HCT116 (cell line): Measurements from ENCODE around the gene CMC2. TPM values are rescaled to one million over a fixed set of nuclear protein-coding genes. Genes with fewer than 3 reads are reported as not detected.

ENCODE experiments used
- ATAC-seq: fragments of 200-7000 bp; cut with Tn5 transposase; 2 replicates; pipeline ENCODE4 v1.9.1; 2020; ENCODE audit warnings: mild to moderate bottlenecking, moderate library complexity
- BruUV-seq: library from RNA; stranded (reverse); fragments of 400-500 nt; replicated peaks from 2 replicates; lab custom pipeline; 2021; lab: Mats Ljungman, UMichigan
- CTCF ChIA-PET: fragments of 300-600 bp; sonication (Branson Sonifier 250); formaldehyde crosslinking; loops from one replicate; lab custom pipeline; 2021; ENCODE audit warnings: antibody characterized with exemption; lab: Charles Lee
- POLR2A ChIA-PET: fragments of 300-600, 350-600 bp; sonication (Branson Sonifier 250); formaldehyde crosslinking; loops from one replicate; lab custom pipeline; 2021; ENCODE audit warnings: antibody characterized with exemption; lab: Charles Lee
- RAD21 ChIA-PET, 2 experiments: fragments of 300-600 bp; sonication (Branson Sonifier 250); formaldehyde crosslinking; loops; one replicate each; lab custom pipeline; 2023; ENCODE audit warnings: low total read pairs in 2 of 2; ENCODE audit not compliant: uncharacterized antibody in 2 of 2, unreplicated experiment in 2 of 2, low non-redundant PET in 1 of 2; lab: Charles Lee
- DNase-seq: peaks from one replicate; pipeline ENCODE4 v3.0.0-alpha.2; 2010; ENCODE audit warnings: low read depth, low spot score
- H2AFZ ChIP-seq: fragments of 200-600 bp; shearing (Covaris generic), sonication (generic); 2 replicates; pipeline ENCODE4 v1.6.1; 2017; ENCODE audit warnings: low read depth, mixed run types, mixed read lengths, antibody characterized with exemption, low read length; ENCODE audit not compliant: poor library complexity, severe bottlenecking
- H3K27ac ChIP-seq: 2 replicates; pipeline ENCODE4 v1.5.1; 2012; ENCODE audit warnings: low read depth, low read length
- H3K27me3 ChIP-seq: fragments of 200-600 bp; sonication (generic); 2 replicates; pipeline ENCODE4 v1.6.1; 2016; ENCODE audit warnings: mixed run types, low read length, mixed read lengths; ENCODE audit not compliant: insufficient read depth
- H3K36me3 ChIP-seq, 2 experiments: fragments of 200-500 bp in 1 of 2; fragments of 200-600 bp in 1 of 2; sonication (Bioruptor generic) in 1 of 2; sonication (generic) in 1 of 2; 2 replicates each; pipeline versions ENCODE4 v1.5.1 to v1.6.1; 2014 to 2016; ENCODE audit warnings: low read length in 2 of 2, inconsistent platforms in 1 of 2, mixed read lengths in 1 of 2, mixed run types in 1 of 2; ENCODE audit not compliant: insufficient read depth in 2 of 2, control insufficient read depth in 1 of 2
- H3K4me1 ChIP-seq, 2 experiments: fragments of 200-600 bp in 1 of 2; sonication (generic) in 1 of 2; 2 replicates each; pipeline versions ENCODE4 v1.5.1 to v1.6.1; 2012 to 2017; ENCODE audit warnings: low read length in 2 of 2, inconsistent platforms in 1 of 2, mild to moderate bottlenecking in 1 of 2, mixed read lengths in 1 of 2, mixed run types in 1 of 2, moderate library complexity in 1 of 2; ENCODE audit not compliant: insufficient read depth in 2 of 2, control insufficient read depth in 1 of 2
- H3K4me2 ChIP-seq: fragments of 200-600 bp; sonication (generic); 2 replicates; pipeline ENCODE4 v1.6.1; 2017; ENCODE audit warnings: mixed run types, low read length, mixed read lengths
- H3K4me3 ChIP-seq, 2 experiments: fragments of 200-600 bp in 1 of 2; sonication (generic) in 1 of 2; replicated peaks in 1 of 2; 2 replicates each; pipeline ENCODE4 v1.5.1; 2011 to 2016; ENCODE audit warnings: low read length in 2 of 2, control low read depth in 1 of 2, low read depth in 1 of 2, mild to moderate bottlenecking in 1 of 2, mixed read lengths in 1 of 2, mixed run types in 1 of 2
- H3K79me2 ChIP-seq: fragments of 200-600 bp; sonication (generic); 2 replicates; pipeline ENCODE4 v1.6.1; 2017; ENCODE audit warnings: mild to moderate bottlenecking, mixed run types, low read length, moderate library complexity, mixed read lengths; ENCODE audit not compliant: insufficient read depth
- H3K9ac ChIP-seq: fragments of 200-600 bp; sonication (generic); 2 replicates; pipeline ENCODE4 v1.6.1; 2016; ENCODE audit warnings: low read length, mixed read lengths
- H3K9me2 ChIP-seq: fragments of 200-600 bp; sonication (generic), shearing (Covaris generic); 2 replicates; pipeline ENCODE4 v1.6.1; 2017; ENCODE audit warnings: mixed run types, mild to moderate bottlenecking, moderate library complexity; ENCODE audit not compliant: insufficient read depth
- H3K9me3 ChIP-seq, 2 experiments: fragments of 200-500 bp in 1 of 2; fragments of 200-600 bp in 1 of 2; sonication (Bioruptor generic) in 1 of 2; sonication (generic) in 1 of 2; 2 replicates each; pipeline ENCODE4 v1.6.1; 2014 to 2017; ENCODE audit warnings: low read length in 2 of 2, mixed read lengths in 2 of 2, inconsistent platforms in 1 of 2, low read depth in 1 of 2, mild to moderate bottlenecking in 1 of 2, mixed run types in 1 of 2, moderate library complexity in 1 of 2; ENCODE audit not compliant: control insufficient read depth in 1 of 2, insufficient read depth in 1 of 2
- H4K20me1 ChIP-seq: fragments of 200-600 bp; sonication (generic), shearing (Covaris generic); 2 replicates; pipeline ENCODE4 v1.6.1; 2017; ENCODE audit warnings: mixed run types, mild to moderate bottlenecking, moderate library complexity; ENCODE audit not compliant: insufficient read depth
- CBX3 ChIP-seq: IDR thresholded peaks from 2 replicates; pipeline ENCODE4 v1.6.1; 2012; ENCODE audit warnings: low read depth
- EZH2 ChIP-seq: fragments of 200-600 bp; sonication (generic); IDR thresholded peaks from 2 replicates; pipeline ENCODE4 v1.6.1; 2017; ENCODE audit warnings: antibody characterized with exemption, mixed run types
- POLR2A ChIP-seq: IDR thresholded peaks from 2 replicates; pipeline ENCODE4 v1.7.0; 2011; ENCODE audit warnings: borderline replicate concordance; ENCODE audit not compliant: insufficient read depth, insufficient read length; ENCODE audit errors: extremely low read depth
- RAD21 ChIP-seq: IDR thresholded peaks from 2 replicates; pipeline ENCODE4 v1.6.1; 2012; ENCODE audit warnings: low read depth, mild to moderate bottlenecking
- REST ChIP-seq: IDR thresholded peaks from 2 replicates; pipeline ENCODE4 v1.6.1; 2012; ENCODE audit warnings: low read depth
- YY1 ChIP-seq: IDR thresholded peaks from 2 replicates; pipeline ENCODE4 v1.6.1; 2011; ENCODE audit warnings: low read length, low read depth, moderate library complexity, mild to moderate bottlenecking; ENCODE audit not compliant: insufficient replicate concordance; ENCODE audit errors: extremely low read depth
- intact Hi-C: fragments of 100-400 bp; cut with micrococcal nuclease; formaldehyde crosslinking; loops from 2 replicates; pipeline ENCODE4 v1.10.0; 2022
- total RNA-seq: library from RNA; stranded (reverse); gene quantifications from one replicate; pipeline ENCODE4 v1.2.1, GENCODE V29; 2021; ENCODE audit not compliant: unreplicated experiment
- TF ChIP-seq, protein P1 (sequence below): IDR thresholded peaks from 2 replicates; pipeline ENCODE4 v1.6.1; 2012

The CMC2 gene
- total RNA-seq, 1 experiment from 2014 or later = 119 TPM

GRCh38 chr16:80972611-80973010 lies 34.1 kb downstream of the CMC2 start:
- RAD21 ChIA-PET = no interaction called here
- Histone ChIP-seq H3K27me3 (no peaks in the 10 kb centered on the region), H3K27ac (no peak overlapping the region), H3K4me1 (peaks cover 4 to 11% of the 10 kb centered on the region in 2 experiments; a peak in 3 of 4 replicates), H3K9me2 (no peaks in the 10 kb centered on the region), H3K36me3 (peaks cover 4 to 10% of the 10 kb centered on the region in 2 experiments; a peak in 2 of 4 replicates), H4K20me1 (no peaks in the 10 kb centered on the region; the same call in 1 of the 2 replicates), H3K9me3 (no peaks in the 10 kb centered on the region), H3K4me2 (no peak overlapping the region), H3K9ac (no peak overlapping the region), H3K4me3 (no peak overlapping the region), H2AFZ (no peak overlapping the region), H3K79me2 (peaks cover 9% of the 10 kb centered on the region; the same call in 1 of the 2 replicates)
- no peak for ATAC-seq
- POLR2A ChIA-PET = no interaction called here
- BruUV-seq = no TSS peak
- CTCF ChIA-PET = interaction anchor here (1.0 to 1.5 kb wide), 2 partner anchors 32 to 63 kb away, joined by 3 read pairs; partner anchors contain the start of gene ATMIN
- TF ChIP-seq POLR2A (no peak), REST (no peak), CBX3 (no peak), EZH2 (no peak), YY1 (no peak), RAD21 (no peak)
- TF ChIP-seq, protein P1, sequence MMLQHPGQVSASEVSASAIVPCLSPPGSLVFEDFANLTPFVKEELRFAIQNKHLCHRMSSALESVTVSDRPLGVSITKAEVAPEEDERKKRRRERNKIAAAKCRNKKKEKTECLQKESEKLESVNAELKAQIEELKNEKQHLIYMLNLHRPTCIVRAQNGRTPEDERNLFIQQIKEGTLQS = no peak
- intact Hi-C loops = no loop called here
- DNase-seq = no peak
